Esophagus squamous epithelium (tissue), 4 donors: Measurements from ENCODE around the gene SPR.

ENCODE experiments used
- POLR2A ChIP-seq, 4 donors: fragments of 450-650 bp; IDR thresholded peaks; one replicate each; pipeline ENCODE4 v1.6.1; 2017; ENCODE audit warnings: antibody characterized with exemption in 4 of 4, mild to moderate bottlenecking in 4 of 4, moderate library complexity in 3 of 4
- TF ChIP-seq, protein P1 (sequence below), 6 experiments: fragments of 450-650 bp in 4 of 6; fragments of 200-600 bp in 2 of 6; sonication (generic) in 2 of 6; IDR thresholded peaks; one replicate each; pipeline ENCODE4 v1.5.1; 2016 to 2019; ENCODE audit warnings: antibody characterized with exemption in 6 of 6, mild to moderate bottlenecking in 4 of 6, moderate library complexity in 4 of 6

DNA sequence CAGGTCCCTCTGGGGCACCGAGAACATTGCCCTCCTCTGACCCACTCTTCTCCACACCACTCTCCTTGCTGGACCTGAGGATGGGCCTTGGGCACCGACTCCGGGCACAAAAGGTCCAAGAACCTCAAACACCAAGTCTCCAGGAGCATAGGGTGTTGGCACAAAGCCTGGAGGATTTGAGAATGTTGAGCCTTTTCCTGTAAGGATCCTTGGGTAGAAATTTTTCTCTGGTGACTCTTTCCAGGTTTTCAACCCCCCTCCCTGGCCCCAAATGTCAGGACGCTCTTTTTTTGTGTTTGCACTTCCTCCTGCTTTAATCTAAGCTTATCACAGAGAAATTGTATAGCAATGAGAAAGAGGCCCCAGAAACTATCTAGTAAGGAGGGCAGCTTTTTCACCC is 9.2 kb downstream of the SPR start:
- TF ChIP-seq, protein P1, sequence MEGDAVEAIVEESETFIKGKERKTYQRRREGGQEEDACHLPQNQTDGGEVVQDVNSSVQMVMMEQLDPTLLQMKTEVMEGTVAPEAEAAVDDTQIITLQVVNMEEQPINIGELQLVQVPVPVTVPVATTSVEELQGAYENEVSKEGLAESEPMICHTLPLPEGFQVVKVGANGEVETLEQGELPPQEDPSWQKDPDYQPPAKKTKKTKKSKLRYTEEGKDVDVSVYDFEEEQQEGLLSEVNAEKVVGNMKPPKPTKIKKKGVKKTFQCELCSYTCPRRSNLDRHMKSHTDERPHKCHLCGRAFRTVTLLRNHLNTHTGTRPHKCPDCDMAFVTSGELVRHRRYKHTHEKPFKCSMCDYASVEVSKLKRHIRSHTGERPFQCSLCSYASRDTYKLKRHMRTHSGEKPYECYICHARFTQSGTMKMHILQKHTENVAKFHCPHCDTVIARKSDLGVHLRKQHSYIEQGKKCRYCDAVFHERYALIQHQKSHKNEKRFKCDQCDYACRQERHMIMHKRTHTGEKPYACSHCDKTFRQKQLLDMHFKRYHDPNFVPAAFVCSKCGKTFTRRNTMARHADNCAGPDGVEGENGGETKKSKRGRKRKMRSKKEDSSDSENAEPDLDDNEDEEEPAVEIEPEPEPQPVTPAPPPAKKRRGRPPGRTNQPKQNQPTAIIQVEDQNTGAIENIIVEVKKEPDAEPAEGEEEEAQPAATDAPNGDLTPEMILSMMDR (IDR thresholded peaks at IDR 0.05), result no peak
- no peak for TF ChIP-seq POLR2A (IDR thresholded peaks at IDR 0.05)
